Panc1 (cell line): Measurements from ENCODE around the gene TMEM205. TPM values are rescaled to one million over a fixed set of nuclear protein-coding genes. Genes with fewer than 3 reads are reported as not detected.

ENCODE experiments used
- ATAC-seq: fragments of 200-7000 bp; cut with Tn5 transposase; 2 replicates; pipeline ENCODE4 v1.9.1; 2020; ENCODE audit warnings: mild to moderate bottlenecking, moderate library complexity
- BruUV-seq: library from RNA; stranded (reverse); fragments of 400-500 nt; replicated peaks from 2 replicates; lab custom pipeline; 2021; lab: Mats Ljungman, UMichigan
- CTCF ChIA-PET: fragments of 300-600 bp; sonication (Branson Sonifier 250); formaldehyde crosslinking; loops from one replicate; lab custom pipeline; 2022; ENCODE audit warnings: antibody characterized with exemption; lab: Charles Lee
- POLR2A ChIA-PET: fragments of 300-600 bp; sonication (Branson Sonifier 250); formaldehyde crosslinking; loops from one replicate; lab custom pipeline; 2022; ENCODE audit warnings: antibody characterized with exemption; lab: Charles Lee
- DNase-seq: peaks from one replicate; pipeline ENCODE4 v3.0.0-alpha.2; 2010; ENCODE audit warnings: low read depth, low spot score
- H3K27ac ChIP-seq: 2 replicates; pipeline ENCODE4 v1.5.1; 2011; ENCODE audit warnings: mild to moderate bottlenecking, low read length, inconsistent platforms
- H3K27me3 ChIP-seq: fragments of 200-500 bp; sonication (Bioruptor generic); 2 replicates; pipeline ENCODE4 v1.6.0; 2014; ENCODE audit warnings: low read length, inconsistent platforms; ENCODE audit not compliant: control insufficient read depth, insufficient read depth
- H3K36me3 ChIP-seq: fragments of 200-500 bp; sonication (Bioruptor generic); 2 replicates; pipeline ENCODE4 v1.5.1; 2014; ENCODE audit warnings: inconsistent platforms, mild to moderate bottlenecking, low read length, moderate library complexity; ENCODE audit not compliant: control insufficient read depth, insufficient read depth
- H3K4me1 ChIP-seq: 2 replicates; pipeline ENCODE4 v1.5.1; 2011; ENCODE audit warnings: inconsistent platforms, mild to moderate bottlenecking, low read length, moderate library complexity; ENCODE audit not compliant: control insufficient read depth, insufficient read depth
- H3K4me3 ChIP-seq, 2 experiments: 2 replicates each; pipeline ENCODE4 v1.5.1; 2011 to 2012; ENCODE audit warnings: low read depth in 2 of 2, low read length in 2 of 2, mild to moderate bottlenecking in 2 of 2, inconsistent platforms in 1 of 2, moderate library complexity in 1 of 2
- H3K9me3 ChIP-seq: fragments of 200-500 bp; sonication (Bioruptor generic); 2 replicates; pipeline ENCODE4 v1.5.1; 2014; ENCODE audit warnings: low read depth, mild to moderate bottlenecking, inconsistent platforms, low read length, moderate library complexity; ENCODE audit not compliant: control insufficient read depth, insufficient read depth
- POLR2AphosphoS5 ChIP-seq: IDR thresholded peaks from 2 replicates; pipeline ENCODE4 v1.6.1; 2012; ENCODE audit warnings: mild to moderate bottlenecking, low read depth, low read length, moderate library complexity
- SIN3A ChIP-seq: IDR thresholded peaks from 2 replicates; pipeline ENCODE4 v1.6.1; 2012; ENCODE audit warnings: low read depth, mild to moderate bottlenecking, low read length, moderate library complexity, borderline replicate concordance; ENCODE audit not compliant: insufficient read depth
- TCF7L2 ChIP-seq: IDR thresholded peaks from 2 replicates; pipeline ENCODE4 v1.6.1; 2011; ENCODE audit warnings: mild to moderate bottlenecking, low read depth, low read length, inconsistent platforms
- in situ Hi-C: cut with HindIII; loops from 2 replicates; pipeline ENCODE4 v1.10.0; 2016; ENCODE audit warnings: low sequenced_read_pairs, low pct_unique_long_range_greater_than_20kb
- intact Hi-C: fragments of 100-400 bp; cut with micrococcal nuclease; formaldehyde crosslinking; loops from one replicate; pipeline ENCODE4 v1.10.0; 2022; ENCODE audit not compliant: unreplicated experiment
- total RNA-seq: library from RNA; stranded (reverse); gene quantifications from one replicate; pipeline ENCODE4 v1.2.1, GENCODE V29; 2021; ENCODE audit not compliant: unreplicated experiment
- TF ChIP-seq, protein P1 (sequence below): fragments of 450-650 bp; IDR thresholded peaks from 2 replicates; pipeline ENCODE4 v1.5.1; 2017; ENCODE audit warnings: mild to moderate bottlenecking
- TF ChIP-seq, protein P2 (sequence below), 2 experiments: IDR thresholded peaks; 2 replicates each; pipeline ENCODE4 v1.6.1; 2011 to 2012; ENCODE audit warnings: low read depth in 2 of 2, control low read depth in 1 of 2, low read length in 1 of 2, mild to moderate bottlenecking in 1 of 2, moderate library complexity in 1 of 2; ENCODE audit not compliant: insufficient read depth in 1 of 2

Gene TMEM205
- total RNA-seq, 1 experiment from 2014 or later, result 133 TPM

DNA sequence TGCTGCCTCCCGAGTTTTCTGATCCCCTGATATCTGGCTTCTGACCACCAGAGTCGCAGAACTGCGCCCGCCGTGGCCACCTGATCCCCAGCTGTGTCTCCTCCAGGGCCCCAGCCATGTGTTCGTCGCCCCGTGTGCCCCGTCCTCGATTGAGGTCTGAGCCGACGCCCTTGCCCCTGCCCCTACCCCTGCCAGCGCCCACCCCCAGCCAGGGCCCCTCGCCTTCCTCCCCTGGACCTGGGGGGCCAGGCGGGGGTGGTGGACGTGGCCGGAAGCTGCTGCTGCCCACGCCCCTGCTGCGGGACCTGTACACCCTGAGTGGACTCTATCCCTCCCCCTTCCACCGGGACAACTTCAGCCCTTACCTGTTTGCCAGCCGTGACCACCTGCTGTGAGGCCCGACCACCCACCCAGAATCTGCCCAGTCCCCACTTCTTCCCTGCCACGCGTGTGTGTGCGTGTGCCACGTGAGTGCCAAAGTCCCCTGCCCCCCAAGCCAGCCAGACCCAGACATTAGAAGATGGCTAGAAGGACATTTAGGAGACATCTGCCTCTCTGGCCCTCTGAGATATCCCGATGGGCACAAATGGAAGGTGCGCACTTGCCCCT lies 18.3 kb upstream of the TMEM205 start:
- no peaks in the 10 kb centered on the region for H3K9me3 ChIP-seq
- ATAC-seq, result no peak
- no peaks in the 10 kb centered on the region for H3K4me1 ChIP-seq
- ChIA-PET CTCF (interaction anchor here (0.6 kb wide), 1 partner anchor 145 kb away, joined by 4 read pairs; no protein-coding TSS in a partner anchor), POLR2A (no interaction called here)
- TF ChIP-seq, protein P1, sequence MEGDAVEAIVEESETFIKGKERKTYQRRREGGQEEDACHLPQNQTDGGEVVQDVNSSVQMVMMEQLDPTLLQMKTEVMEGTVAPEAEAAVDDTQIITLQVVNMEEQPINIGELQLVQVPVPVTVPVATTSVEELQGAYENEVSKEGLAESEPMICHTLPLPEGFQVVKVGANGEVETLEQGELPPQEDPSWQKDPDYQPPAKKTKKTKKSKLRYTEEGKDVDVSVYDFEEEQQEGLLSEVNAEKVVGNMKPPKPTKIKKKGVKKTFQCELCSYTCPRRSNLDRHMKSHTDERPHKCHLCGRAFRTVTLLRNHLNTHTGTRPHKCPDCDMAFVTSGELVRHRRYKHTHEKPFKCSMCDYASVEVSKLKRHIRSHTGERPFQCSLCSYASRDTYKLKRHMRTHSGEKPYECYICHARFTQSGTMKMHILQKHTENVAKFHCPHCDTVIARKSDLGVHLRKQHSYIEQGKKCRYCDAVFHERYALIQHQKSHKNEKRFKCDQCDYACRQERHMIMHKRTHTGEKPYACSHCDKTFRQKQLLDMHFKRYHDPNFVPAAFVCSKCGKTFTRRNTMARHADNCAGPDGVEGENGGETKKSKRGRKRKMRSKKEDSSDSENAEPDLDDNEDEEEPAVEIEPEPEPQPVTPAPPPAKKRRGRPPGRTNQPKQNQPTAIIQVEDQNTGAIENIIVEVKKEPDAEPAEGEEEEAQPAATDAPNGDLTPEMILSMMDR, result no peak
- TF ChIP-seq, protein P2, sequence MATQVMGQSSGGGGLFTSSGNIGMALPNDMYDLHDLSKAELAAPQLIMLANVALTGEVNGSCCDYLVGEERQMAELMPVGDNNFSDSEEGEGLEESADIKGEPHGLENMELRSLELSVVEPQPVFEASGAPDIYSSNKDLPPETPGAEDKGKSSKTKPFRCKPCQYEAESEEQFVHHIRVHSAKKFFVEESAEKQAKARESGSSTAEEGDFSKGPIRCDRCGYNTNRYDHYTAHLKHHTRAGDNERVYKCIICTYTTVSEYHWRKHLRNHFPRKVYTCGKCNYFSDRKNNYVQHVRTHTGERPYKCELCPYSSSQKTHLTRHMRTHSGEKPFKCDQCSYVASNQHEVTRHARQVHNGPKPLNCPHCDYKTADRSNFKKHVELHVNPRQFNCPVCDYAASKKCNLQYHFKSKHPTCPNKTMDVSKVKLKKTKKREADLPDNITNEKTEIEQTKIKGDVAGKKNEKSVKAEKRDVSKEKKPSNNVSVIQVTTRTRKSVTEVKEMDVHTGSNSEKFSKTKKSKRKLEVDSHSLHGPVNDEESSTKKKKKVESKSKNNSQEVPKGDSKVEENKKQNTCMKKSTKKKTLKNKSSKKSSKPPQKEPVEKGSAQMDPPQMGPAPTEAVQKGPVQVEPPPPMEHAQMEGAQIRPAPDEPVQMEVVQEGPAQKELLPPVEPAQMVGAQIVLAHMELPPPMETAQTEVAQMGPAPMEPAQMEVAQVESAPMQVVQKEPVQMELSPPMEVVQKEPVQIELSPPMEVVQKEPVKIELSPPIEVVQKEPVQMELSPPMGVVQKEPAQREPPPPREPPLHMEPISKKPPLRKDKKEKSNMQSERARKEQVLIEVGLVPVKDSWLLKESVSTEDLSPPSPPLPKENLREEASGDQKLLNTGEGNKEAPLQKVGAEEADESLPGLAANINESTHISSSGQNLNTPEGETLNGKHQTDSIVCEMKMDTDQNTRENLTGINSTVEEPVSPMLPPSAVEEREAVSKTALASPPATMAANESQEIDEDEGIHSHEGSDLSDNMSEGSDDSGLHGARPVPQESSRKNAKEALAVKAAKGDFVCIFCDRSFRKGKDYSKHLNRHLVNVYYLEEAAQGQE (IDR thresholded peaks at IDR 0.05; ENCODE audit: insufficient read depth in 1 of 2, low read depth in 2 of 2, low read length in 1 of 2), result no peak
- TF ChIP-seq POLR2AphosphoS5 (no peak), SIN3A (no peak), TCF7L2 (no peak)
- H3K36me3 ChIP-seq, result no peaks in the 10 kb centered on the region
- no peaks in the 10 kb centered on the region for H3K27me3 ChIP-seq
- no peak overlapping the region for H3K4me3 ChIP-seq
- in situ Hi-C loops, result no loop called here
- H3K27ac ChIP-seq, result no peak overlapping the region
- no peak for DNase-seq
- intact Hi-C loops, result no loop called here
- no TSS peak for BruUV-seq

DNA sequence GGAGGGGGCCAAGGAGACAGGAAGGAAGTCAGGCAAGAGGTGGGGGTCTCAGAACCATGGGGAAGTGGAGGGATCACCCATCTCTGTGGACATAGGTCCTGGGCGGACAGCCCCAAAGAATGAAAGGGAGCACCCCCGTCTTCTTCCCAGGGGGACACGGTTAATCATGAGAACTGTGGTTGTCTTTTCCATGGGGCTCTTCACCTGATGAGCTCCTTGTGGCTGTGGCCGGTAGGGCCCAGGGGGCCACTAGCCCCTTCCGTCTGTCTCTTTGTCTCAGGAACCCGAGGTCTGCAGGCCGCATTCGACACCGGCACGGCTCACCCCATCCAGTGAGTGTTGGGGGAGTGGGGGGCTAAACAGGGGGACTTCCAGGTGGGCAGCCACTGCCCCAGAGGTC lies 17.8 kb upstream of the TMEM205 start:
- H3K9me3 ChIP-seq, result no peaks in the 10 kb centered on the region
- H3K4me1 ChIP-seq, result no peaks in the 10 kb centered on the region
- TF ChIP-seq SIN3A, result no peak
- TF ChIP-seq TCF7L2, result no peak
- no peak for TF ChIP-seq POLR2AphosphoS5
- intact Hi-C loops, result no loop called here
- CTCF ChIA-PET, result interaction anchor here (0.6 to 0.7 kb wide), 3 partner anchors 21 to 144 kb away, joined by 3 to 4 read pairs (median 4); no protein-coding TSS in a partner anchor
- in situ Hi-C loops, result no loop called here
- BruUV-seq, result no TSS peak
- H3K4me3 ChIP-seq, result no peak overlapping the region
- ATAC-seq, result no peak
- no peak for DNase-seq
- H3K27ac ChIP-seq, result no peak overlapping the region
- POLR2A ChIA-PET, result no interaction called here
- no peaks in the 10 kb centered on the region for H3K27me3 ChIP-seq
- H3K36me3 ChIP-seq, result no peaks in the 10 kb centered on the region
